ENCODE measurements around the gene CCDC106.

The CCDC106 gene

DNA sequence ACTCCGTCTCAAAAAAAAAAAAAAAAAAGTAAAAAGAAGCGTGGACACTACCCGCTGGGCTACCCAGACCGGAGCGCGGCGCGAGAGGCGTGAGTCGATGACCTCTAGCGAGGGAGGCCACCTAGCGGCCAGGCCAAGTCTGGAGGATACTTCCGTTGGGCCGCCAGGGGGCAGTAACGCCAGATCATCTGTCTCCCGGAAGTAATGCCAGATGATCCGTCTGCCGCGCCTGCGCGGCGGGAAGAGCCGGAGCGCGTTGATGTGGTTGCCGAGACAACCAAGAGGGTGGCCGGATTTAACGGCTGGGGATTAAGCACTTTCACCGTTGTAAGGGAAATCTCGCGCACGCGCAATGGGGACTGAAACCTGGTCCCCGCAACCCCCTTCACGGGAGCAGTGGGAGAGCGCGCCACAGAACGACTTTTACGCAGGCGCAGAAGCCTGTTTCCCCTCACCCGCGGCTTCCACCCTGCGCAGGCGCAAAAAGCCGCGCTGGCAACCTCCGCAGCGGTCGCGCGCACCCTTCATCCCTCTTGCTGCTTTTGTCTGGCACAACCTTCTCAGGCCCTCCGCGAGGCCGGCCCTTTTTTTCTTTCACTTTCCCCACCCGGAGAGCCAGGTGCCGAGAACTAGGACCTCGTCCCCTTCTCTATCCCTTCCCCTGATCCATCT, 5.8 kb downstream of the CCDC106 start:
- DNase-seq, result peak; percentile 97

DNA sequence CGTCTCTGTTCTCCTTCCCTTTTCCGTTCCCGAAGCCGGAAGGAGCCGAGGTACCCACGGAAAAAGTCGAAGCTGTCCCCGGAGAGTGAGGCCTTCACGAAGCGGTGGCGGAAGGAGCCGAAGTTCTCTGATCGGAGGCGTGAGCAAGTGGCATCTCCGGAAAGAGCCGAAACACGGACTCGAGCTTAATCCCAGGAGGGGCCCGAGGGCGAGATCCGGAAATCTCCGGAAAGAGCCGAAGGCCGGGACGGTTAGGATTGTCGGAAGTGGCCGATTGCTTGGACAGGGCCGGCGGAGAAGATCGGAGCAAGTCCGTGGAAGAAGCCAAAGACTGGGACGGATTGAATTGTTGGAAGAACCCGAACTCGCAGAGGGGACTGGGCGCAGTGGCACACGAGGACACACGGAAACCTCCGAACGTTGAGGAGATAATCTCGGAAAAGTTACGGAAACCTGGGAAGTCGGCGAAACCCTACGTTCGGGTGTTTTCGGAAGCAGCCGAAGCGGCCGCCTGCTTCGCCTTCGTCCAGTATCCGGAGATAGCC, 6.4 kb downstream of the CCDC106 start:
- DNase-seq, result peak; percentile 99

DNA sequence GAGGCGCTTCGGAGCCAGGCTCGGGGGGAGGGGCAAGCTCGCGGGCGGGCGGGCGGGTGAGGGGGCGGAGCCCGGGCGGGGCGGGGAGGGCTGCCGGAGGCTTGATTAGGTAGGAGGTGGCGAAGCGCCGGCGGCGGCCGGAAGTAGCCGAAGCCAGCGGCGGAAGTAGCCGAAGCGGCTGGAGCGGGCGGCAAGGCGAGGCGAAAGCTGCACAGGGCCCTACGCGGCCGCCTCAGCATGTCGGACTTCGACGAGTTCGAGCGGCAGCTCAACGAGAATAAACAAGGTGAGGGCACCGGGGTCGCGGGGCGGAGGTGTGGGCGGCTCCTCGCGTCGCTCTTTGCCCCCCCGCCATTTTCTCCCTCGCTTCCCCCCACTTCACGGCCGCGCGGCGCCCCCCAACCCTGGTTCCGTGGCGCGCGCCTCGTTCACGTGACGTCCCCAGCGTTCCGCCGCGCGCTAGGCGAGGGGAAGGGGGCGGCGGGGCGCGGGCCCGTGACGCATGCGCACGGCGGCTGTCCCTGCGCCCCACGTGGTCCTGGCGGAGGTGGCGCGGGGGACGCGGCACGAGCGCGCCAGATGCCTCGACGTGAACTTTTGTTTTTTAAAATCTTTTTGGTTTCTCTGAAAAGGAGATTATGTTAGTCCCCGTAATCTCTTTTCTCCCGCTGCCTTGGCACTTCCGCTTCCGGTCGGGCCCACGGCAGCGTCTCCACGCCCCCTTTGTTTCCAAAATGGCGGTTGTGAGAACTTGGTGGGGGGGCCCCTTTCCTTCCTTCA, 7.0 kb downstream of the CCDC106 start, which contains the start of gene U2AF2:
TSS of gene U2AF2 (plus strand) at position 168 of the 780 bp plus-strand sequence. CDS start at position 238, 70 bp downstream.
- DNase-seq, result peak; percentile 97

DNA sequence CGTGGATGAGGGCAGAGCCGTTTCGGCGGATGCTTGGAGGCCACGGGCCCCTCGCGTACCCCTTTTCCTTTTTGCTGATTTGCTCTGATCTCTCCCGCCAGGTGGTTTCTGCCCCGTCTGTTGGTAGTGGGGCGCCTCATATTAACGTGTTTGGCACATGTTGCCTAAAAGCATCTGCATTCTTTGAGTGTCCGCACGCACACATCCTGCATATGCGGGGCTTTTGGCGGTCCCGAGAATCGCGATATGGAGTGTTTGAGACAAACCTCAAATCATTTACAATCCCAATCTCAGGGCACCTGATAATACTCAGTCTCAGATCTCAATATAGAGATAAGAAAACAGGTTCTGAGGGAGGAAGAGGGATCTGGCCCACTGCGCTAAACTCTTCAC, 7.6 kb downstream of the CCDC106 start:
- no peak for DNase-seq

DNA sequence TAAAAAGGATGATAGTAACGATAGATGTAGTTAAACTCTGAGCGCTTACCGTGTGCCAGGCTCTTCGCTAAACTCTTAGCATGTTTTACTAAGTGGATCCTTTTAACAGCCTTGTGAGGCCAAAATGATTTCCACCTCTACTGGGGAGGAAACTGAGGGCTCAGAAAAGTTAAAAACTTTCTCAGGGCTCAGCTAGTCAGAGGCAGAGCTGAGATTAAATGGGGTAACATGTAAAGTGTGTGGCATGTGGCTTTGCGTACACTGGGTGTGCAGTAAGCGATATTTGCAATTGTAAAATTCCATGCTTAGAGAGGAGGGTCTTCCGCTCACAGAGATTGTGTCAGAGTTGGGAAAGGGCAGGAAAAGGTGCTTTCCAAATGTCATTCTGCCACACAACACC, 8.5 kb downstream of the CCDC106 start:
- no peak for DNase-seq

DNA sequence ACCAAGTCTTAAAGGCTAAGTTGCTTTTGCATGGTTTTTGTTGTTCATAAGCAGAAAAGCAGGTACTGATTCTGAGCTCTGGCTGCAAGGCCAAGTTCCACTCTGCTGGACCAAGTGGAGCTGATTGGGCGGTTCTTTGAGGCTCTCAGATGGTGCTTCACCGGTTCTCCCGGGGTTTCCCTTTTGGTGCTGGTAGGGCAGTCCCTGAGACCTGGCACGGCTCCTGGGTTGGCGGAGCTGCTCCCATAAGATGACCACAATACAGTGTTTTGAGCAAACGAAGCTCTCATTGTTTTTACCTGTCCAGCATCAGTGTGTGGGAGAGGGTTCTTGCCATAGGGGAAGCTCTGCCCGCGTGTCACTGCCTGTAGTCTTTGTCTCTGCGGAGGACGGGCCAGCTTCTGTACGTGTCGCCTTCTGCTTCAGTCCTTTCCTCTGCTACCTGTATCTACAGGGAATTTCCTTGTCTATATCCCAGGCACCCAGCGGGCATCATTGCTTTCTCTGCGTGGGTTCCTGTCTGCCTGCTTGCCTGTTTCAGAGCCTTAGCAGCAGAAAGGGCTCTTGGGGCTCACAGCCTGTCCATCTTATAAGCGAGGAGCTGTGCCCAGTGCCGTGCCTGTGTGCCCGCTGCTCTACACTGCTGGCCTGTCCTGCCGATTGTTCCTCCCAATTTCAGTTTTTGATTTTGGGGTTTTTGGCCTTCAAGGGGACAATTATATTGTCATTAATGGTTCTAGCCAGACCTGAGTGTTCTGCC, 9.2 kb downstream of the CCDC106 start:
- no peak for DNase-seq

DNA sequence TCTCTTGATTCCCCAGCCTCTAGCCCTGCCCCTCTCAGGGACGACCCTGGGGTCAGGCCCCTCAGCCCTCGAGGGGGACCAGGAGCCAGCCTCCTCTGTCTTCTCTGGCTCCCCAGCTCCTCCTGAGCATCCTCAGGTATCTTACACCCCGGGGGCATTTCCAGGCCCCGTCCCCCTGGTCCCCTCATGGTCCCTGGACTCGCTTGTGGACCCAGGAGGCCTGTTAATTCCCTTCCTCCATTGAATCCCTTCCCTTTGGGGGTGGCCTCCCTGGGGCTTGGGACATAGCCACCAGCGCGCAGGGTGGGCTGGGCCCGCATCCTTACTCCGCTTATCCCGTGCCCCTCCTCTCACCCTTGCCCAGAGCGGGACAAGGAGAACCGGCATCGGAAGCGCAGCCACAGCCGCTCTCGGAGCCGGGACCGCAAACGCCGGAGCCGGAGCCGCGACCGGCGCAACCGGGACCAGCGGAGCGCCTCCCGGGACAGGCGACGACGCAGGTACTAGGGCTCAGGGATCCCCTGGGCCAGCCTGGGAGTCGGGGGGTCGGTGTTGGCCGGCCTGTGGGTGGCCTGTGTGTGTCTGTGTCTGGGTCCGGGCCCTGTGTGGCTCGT, 10.9 kb downstream of the CCDC106 start:
- no peak for DNase-seq

DNA sequence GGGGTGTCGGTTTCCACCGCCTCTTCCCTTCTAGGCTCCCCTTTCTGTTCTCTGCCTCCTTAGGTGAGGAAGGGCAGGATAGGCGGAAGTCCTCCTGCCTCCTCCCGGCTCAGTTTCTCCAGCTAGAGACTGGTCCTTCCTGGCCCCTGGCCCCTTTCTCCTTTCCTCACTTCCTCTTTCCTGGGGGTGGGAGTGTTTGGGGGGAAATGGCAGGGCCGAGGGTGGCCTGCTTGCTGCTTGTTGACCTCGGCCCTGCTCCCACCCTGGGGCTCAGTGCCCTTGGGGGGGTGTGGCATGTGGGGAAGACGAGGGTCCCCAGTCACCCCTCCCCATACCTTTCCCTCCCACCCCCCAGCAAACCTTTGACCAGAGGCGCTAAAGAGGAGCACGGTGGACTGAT, 11.8 kb downstream of the CCDC106 start:
- no peak for DNase-seq

DNA sequence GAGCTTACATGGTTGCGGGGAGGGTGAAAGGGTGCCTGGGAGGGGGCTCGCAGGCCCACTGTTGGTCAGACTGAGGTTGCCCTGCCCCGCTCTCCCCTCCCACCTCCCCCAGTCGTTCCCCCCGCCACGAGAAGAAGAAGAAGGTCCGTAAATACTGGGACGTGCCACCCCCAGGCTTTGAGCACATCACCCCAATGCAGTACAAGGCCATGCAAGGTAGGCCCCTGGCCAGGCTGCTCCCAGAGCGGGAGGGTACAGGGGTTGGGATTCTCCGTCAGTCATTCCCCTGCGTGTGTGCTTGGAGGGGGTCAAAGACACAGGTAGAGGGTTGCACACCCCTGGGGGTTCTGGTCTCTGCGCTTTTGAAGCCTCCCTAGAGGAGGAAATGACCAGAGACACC, 12.4 kb downstream of the CCDC106 start:
- DNase-seq, result no peak

DNA sequence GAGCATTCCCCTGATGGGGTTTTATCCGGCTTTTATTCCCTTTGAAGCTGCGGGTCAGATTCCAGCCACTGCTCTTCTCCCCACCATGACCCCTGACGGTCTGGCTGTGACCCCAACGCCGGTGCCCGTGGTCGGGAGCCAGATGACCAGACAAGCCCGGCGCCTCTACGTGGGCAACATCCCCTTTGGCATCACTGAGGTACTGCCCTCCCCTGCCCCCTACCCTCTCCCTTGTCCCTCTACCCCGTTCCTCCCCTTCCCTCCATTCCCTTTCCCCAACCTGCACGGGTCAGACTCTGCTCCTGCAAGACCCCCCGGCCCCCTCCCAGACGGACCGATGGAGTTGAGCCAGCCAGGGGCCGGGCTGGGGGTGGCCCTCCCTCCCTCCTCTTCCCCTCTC, 13.0 kb downstream of the CCDC106 start:
- DNase-seq, result no peak

DNA sequence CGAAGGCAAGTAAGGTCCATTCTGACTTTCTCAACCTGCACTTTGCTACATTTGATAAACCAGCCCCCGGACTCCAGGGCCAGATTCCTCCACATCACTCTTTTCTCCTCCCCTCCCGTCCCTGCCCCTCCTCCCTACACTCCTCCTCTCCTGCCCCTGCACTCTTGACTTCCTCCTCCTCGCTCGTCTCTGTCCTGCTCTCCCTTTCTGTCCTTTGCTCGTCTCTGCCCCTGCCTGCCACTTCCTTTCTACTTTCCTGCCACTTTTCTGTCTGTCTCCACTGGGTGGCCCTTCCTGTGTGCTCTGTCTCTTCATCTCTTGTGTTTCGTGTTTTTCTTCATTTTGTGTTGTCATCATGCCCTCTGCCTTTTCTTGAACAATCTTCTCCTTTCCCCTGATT, 13.8 kb downstream of the CCDC106 start:
- DNase-seq, result no peak

DNA sequence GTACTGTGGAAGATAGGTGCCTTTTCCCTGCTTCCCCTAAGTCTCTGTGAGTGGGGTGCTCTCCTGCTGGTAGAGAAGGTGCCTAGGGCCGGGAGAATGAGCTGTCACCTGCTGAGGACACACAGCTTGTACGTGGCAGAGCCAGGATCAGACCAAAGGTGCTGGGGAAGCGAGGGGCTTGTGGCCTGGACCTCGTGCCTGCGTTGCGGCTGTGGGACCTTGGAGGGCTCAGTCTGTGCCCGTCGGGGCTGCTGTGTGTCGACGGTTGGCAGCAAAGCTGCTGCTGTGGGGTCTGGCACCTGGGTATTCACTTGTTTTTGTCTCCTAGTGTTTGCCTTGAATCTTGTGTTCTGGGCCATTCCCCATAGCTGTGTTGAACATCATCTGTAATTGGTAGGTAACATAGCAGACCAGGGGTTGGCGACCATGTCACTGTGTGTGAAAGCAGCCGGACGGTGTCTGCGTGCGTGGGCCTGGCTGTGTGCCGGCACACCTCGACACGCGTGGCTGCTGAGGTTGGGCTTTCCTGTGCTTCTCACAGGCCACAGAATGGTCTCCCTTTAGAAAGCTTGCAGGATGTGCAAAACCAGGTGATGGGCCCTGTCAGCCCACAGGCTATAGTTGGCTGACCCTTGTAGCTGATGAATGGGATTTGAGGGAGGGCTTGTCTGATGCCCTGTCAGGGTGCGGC, 16.0 kb downstream of the CCDC106 start:
- DNase-seq, result no peak

DNA sequence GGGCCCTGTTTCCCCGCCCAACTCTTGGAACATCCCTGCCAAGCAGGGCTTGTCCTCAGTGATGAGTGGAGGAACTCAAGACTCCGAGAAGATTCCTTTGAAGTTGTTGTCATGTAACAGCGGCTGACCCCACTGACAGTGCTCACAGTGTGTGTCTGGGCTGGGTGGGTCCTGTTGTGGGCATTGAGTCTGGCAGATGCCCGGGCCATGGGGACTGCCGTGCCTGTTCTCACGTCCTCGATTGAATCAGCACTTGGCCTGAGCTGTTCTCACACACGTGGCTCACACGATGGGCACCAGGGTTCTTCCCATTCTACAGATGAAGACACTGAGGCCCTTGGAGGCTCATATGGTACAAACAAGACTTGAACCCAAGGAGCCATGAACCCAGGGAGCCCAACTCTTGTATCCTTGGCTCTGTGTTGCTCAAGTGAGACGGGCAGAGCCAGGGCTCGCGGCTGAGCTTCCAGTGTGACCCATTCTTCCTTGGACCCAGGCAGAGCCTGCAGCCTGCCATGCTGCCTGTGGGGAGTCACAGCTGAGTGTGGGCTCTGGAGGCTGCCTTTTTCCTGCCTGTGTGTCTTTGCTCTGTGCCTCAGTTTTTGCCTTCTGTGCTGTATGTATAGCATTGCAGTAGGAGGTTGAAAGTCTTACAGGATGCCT, 18.5 kb downstream of the CCDC106 start:
- DNase-seq, result no peak

DNA sequence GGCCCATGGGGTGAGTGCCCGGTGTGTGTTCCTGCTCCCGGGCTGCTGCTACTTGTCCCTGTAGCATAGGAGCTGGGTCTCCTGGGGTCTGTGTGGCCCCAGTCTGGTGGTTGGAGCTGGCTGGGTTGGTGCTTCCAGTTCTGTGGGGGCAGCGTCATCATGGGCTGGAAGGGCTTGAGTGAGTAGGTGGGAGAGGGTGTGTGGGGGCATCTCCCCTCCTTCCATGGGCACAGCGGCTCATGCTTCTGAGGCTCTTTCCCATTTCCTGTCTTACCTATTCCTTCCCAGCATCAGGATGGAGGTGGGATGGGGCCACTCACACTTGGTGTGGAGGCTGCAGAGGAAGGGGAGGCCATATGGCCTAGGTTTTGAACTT, 19.0 kb downstream of the CCDC106 start:
- DNase-seq, result no peak

DNA sequence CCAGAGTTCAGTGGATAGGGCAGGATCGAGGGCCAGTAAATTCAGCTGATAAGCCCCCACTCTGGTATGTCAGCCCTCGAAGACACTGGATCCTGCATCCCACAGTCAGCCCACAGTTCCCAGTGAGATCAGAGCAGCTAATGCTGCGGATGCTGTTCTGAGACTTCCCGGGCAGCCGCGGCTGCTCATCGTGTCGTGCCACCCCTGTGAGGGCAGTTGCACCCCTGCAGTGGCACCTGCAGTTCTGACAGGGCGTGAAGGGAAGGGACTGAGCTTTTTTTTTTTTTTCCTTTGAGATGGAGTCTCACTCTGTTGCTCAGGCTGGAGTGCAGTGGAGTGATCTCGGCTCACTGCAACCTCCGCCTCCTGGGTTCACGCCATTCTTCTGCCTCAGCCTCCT, 19.5 kb downstream of the CCDC106 start:
- DNase-seq, result no peak

DNA sequence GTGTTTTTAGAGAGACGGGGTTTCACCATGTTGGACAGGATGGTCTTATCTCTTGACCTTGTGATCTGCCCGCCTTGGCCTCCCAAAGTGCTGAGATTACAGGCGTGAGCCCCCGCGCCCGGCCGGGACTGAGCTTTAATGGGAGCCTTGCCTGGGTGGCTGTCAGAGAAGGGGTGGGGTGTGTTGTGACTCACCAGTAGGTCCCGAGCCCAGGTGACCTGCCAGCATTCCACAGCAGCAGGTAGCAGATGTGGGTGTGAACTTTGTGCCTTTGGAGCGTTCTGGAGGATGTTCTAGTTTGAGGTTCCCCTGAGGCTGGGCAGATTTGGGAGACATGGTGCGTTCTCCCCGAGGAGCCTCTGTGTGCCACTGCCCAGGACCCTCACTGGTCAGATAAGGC, 19.9 kb downstream of the CCDC106 start:
- no peak for DNase-seq

DNA sequence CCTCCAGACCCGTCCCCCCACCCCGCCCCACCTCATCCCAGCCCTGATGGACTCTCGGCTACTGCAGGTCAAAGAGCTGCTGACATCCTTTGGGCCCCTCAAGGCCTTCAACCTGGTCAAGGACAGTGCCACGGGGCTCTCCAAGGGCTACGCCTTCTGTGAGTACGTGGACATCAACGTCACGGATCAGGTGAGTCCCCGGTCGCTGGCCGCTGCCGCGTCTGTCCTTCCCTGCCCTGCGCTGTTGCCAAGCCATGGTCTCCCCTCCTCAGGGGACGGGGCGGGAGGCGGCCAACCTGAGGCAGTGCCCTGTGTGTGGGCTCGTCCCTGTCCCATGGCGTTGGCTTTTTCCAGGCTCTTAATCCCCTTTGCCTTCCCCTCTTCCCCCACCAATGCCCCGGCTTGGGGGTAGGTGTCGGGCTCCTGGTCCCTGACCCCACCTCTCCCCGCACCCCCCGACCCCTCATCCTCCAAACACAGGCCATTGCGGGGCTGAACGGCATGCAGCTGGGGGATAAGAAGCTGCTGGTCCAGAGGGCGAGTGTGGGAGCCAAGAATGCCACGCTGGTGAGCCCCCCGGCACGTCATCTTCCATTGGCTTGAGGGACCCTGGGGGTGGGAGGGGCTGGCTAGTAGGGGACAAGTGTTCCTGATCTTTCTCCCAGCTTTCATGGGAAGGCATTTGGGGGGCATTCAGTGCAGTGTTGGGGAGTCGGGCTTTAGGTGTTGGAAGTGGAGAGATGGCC, 20.8 kb downstream of the CCDC106 start:
- no peak for DNase-seq

DNA sequence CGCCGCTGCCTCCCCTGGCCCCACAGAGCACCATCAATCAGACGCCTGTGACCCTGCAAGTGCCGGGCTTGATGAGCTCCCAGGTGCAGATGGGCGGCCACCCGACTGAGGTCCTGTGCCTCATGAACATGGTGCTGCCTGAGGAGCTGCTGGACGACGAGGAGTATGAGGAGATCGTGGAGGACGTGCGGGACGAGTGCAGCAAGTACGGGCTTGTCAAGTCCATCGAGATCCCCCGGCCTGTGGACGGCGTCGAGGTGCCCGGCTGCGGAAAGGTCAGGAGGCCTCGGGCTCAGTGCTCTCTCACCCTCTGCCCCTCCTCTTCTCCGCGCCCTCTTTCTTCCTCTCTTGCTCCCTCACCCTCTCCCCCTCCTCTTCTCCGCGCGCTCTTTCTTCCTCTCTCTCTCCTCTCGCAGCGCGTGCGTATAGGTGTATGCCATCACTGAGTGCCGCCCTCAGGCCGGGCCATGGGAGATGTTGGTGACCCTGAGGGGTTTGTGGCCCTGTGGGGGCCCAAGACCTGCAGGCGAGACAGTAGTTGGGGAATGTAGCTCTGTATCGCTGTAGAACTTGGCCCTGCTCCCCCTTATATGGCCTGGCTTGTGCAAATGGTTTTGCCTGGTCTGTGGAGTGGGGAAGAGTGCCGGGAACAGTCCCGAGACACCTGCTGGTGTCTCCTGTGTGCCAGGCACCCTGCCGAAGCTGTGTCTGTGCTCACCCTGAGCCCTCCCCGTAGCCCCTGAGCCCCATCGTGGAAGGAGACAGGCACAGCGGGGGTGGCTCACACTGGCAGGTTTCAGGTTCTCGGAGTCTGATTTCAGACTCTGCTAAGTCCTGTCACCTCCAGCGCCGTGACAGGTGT, 21.6 kb downstream of the CCDC106 start:
- no peak for DNase-seq

DNA sequence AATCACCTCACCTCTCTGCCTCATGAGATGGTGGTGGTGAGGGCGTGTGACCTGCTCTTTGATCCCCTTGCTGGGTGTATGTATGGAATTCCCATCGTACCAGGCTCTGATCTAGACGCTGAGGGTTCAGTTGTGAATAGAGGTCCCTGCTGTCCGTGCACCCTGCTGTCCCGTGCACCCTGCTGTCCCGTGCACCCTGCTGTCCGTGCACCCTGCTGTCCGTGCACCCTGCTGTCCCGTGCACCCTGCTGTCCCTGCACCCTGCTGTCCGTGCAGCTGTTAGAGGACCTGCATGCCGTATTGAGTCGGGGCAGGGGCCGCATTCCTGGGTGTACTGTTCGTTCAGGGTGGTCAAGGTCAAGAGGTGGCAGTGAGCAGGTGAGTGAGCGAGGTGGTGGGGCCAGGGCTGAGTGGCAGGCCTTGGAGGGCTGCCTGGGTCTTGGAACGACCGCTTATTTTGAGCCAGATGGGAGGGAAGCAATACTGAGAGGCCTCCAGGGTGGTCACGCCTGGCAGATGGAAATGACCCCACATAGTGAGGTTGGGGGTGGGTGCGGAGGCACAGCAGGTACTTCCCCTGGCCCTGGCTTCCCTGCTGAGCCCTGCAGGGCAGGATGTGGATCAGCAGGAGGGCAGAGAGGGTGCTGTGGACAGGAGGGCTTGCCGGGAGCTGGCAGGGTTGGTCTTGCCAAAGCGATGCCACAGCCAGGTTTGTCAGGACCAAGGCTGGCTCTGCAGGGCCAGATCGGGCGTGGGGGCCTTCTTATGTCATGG, 22.5 kb downstream of the CCDC106 start:
- no peak for DNase-seq

DNA sequence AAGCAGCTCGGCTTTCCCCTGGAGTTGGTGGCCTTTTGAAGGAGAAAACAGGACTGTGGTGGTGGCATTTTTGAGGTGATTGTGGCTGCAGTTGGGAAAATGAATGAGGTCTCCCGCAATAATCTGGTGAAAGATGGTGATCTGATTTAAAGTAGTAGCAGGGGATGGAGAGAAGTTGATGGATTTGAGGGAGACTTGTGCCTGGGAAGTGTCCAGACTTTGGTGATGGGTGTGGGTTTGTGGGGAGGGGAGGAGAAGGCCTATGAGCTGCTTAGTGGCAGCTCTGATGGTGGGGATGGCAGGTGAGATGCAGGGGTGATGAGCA, 23.0 kb downstream of the CCDC106 start:
- DNase-seq, result no peak
